RCC 7860 (cell line): ENCODE measurements around the gene GPRIN3.
A peak's percentile ranks its signal among the peaks of the same experiment; 100 is the strongest.

Experiments used
- DNase-seq: peaks from one replicate; pipeline ENCODE4 v3.0.0-alpha.2; 2015; ENCODE audit warnings: low spot score
- FAIRE-seq: peaks from 2 replicates; lab custom pipeline; 2012; peaks lifted over from hg19 to GRCh38; lab: Jason Lieb, UNC

The GPRIN3 gene

DNA sequence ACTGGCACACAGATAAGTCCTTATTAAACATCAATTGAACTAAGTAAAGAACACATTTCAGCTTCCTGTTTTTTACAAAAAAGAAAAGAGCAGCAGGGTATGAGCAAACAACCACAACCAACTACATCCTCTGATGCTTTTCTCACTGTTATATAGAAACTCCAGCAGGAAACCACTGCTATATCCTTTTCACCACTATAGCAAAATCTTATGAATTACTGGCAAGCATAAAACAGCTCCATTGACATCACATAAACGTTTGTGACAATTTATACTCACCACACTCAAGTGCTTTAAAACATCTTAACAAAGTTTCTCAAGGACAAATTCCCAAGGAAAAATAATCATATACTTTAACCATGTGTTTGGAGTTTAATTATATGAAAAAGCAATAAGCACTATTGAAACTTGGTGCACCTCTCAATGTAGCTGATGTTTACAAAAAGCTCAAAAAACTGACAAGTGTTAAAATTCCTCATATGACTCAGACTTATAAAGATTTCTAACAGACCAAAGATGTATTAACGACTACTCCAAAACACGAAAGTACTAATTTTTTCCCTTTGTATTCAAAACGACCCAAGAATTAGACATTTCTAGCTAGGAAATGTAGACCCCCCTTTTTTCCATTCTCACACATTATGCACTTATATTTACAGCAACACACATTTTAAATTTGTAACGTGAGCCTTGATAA lies 12.9 kb downstream of the GPRIN3 start:
- DNase-seq: no peak
- no peak for FAIRE-seq

DNA sequence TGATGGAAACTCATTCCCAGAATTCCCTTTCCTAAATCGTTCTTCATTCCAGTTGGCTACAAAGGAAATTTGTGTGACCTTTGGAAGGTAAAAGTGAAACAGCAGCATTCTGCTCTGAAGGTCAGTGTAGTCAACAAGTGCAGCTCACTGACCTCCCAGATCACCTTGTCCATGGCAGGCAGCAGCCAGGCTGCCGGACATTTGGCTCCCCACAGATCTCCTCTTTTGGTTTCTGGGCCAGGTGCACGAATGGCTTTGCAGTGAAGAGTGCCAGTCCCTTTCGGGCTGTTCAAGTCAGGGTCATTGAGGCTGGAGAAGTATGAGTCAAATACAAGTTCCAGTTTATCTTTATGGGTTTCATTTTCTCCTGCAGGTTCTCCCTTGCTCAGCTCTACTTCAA lies 14.3 kb downstream of the GPRIN3 start:
- FAIRE-seq (no peak), DNase-seq (no peak)

DNA sequence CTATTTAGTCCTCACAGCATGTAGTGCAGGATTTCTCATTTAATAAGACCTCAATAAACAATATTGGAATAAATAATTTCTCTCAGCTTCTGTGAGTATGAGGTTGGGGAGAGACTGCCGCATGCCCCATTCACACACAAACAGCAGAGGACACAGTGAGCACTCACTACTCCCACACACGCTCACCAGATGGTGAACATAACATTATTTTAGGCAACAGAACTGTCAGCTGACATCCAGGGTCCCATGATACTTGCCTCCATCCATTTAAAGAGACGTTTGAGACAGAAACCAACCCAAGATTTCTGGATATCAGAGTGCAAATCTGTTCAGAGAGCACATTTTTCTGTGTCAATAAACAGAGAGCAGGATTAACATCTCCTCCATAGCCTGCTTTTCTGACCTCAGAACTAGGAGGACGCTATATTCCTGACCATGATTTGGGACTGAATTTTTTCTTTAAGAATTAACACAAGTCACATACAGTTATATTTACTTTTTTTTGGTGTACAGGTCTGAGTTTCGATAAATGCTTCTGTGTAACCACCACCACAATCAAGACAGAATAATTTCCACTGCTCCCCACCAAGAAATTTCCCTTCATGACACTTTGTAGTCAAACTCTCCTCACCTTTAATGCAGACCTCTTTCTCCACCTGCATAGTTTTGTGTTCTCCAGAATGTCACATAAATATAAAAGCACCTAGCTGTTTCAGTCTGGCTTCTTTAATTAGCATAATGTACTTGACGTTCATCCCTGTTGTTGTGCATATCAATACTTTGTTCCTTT lies 16.7 kb downstream of the GPRIN3 start:
- FAIRE-seq (no peak), DNase-seq (no peak)

DNA sequence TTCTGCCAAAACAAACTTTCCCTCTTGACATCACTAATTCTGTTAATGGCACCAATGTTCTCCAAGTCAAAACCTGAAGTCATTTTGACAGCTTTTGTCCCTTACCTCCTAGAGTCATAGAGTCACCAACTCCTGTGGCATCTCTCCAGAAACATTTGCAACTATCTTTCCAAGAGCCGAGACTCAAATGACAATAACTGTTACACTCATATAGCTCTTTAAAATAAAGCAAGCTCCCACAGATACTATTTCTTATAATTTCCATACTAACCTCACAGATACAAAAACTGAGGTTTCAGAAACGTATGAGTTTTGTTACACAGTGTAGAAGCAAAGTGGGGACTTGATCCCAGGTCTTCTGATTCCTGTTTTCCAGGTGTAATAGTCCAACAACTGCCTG lies 18.3 kb downstream of the GPRIN3 start:
- FAIRE-seq: no peak

DNA sequence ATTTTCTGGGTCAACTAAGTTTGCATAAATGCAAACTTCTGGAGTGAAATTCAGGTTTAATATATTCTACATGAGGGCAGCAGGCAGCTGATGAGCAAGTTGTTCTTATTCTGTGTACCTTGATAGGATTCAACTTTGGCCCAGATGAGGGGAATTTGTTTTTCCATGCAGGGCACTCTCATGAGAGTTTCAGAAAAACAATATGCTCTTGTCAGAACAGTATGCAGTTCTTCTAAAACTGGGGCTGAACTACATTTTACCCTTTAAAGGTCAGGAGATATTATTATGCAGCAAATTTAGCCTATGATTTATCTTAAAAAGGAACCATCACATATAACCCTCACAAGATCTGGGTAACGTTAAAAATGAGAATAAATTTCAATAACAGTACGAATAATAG lies 19.2 kb downstream of the GPRIN3 start:
- no peak for FAIRE-seq
- DNase-seq: no peak

More for the DNA sequence above, 18.3 kb downstream of the GPRIN3 start:
- DNase-seq: no peak

DNA sequence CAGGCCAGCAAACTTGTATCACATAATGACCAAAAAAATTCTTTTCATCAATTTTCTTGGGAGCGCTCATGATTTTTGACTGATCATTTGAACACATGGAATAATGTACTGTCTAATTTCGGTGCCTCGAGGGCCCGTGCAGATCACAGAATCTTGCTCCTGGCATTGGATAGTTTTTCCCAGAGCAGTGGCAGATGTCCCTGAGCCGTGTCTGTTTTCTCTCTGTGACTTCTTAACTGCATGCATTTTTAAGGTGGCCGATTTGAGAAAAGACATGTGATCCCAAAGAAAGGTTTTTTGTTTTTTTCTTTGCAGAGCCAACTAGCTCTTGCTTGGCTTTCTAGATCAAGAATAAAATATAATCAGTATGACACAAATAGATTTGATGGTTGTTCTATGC lies 19.7 kb downstream of the GPRIN3 start:
- DNase-seq (no peak), FAIRE-seq (no peak)

DNA sequence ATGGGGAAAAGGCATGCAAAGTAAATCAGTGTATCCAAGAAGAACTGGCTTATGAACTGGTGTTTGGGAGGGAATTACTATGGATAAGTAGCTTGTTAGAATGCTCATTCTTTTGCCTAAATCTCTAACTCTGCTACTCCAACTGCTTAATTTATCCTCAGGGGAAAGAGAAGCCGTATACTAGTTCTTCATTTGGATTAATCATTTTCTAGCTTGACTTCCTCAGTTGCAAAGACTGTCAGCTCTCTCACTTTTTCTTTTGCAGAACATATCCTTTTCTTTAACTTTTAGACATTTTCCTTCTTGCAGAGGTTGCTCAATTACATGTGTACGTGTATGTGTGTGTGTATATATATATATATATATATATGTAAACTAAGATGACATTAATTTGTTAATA lies 21.9 kb downstream of the GPRIN3 start:
- DNase-seq: no peak
- FAIRE-seq: no peak

DNA sequence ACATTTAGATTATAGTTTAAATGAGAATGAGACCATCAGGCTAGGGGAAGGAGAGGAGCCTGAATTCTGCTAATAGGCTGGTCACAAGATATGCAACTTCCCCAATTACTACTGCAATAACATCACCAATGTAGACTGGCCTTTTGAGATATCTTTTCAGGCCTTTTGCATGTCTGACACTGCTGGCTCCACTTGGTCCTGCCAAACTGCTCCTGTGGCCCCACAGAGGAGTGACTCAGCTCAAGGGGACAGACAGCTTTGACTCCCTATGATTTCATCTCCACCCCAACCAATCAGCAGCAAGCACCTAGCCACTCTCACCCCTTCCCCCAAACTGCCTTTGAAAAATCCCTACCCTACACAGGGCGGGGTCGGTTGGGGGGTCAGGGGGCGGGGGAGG lies 22.8 kb downstream of the GPRIN3 start:
- peak; percentile 22 for DNase-seq

DNA sequence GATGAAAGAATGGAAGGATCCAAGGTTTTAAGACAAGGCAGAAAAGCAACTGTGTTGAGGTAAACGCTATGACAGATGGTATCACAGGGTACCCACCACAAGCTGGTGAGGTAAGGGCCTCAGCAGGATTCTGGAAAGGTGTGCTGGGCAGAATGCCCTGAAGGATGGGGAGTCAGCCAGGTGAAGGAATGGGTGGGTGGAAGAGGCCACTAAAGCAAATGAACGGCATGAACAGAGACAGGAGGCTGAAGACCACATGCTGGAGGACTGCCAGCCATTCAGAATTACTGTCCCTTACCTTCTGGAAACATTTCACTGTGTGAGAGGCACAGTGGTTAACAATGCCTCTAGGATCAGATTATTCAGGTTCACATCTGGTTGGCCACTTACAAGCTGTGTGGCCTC lies 23.6 kb downstream of the GPRIN3 start:
- FAIRE-seq (no peak), DNase-seq (no peak)

More for the DNA sequence above, 22.8 kb downstream of the GPRIN3 start:
- no peak for FAIRE-seq

DNA sequence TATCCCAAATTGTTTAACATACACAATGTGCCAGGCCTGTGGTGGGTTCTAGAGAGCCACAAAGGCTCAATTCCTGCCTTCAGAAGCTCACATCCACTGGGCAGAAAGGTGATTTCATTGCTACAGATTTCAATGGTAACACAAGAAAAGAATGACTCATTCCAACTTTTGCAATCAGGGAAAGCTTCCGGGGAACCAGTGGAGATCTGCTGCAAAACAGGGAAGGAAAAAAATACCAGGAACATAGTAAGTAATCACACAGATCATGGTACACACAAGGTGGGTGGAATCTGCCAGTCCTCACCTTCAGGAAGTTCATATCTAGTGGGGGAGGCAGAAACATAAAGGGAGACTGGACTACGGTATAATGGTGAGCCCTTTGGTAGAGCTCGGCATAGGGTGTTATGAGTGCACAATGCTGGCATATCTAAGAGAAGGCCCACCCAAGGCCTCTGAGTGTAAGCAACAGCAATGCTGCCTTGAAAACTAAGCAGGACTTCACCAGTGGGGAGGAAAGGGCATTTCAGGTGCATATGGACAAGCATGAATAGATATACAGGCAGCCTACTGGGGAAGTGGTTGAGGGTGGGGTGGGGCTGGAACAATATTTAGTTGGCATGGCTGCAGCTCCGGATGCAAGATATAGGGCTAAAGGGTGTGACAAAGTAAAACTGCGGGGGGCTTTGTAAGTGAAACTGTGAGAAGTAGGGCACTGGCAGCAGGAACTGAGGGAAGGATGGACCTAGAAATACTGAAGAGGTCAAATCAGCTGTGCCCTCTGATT lies 24.2 kb downstream of the GPRIN3 start:
- DNase-seq (peak; percentile 40), FAIRE-seq (peak; percentile 36)

DNA sequence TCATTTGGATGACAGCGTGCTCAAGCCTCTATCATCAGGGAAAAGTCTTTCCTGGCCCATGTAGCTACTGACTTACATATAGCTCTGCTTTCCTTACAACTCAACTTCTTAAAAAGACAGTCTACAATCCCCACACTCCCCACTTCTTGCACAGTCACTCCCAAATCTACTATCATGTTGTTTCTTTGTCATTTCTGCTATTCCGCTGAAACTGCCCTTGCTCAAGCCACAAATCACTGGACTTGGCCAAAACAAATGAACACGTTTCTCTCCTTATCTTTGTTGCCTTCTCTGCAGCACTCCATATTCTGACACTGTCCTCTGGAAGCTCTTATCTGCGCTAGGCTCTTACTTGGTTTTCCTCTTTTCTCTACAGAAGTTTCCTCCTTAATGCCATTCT lies 28.2 kb downstream of the GPRIN3 start:
- FAIRE-seq (no peak), DNase-seq (no peak)

DNA sequence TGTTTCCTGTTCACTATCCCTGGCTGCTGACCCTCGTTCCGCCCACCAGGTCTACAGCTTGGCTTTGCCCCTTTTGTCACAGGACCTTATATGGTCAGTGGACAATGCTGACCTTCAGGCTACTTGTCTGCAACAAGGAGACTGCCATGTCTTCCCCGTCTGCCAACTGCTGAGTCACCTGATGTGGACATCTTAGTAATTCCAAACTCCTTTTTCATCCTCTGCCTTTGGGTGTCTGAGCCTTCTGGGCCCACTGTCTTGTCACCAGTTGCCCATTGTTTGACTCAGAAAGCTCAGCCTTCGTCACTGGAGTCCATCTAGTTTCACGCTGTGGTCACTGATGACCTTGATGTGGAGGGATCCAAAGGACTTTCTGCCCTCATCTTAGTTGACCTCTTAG lies 30.2 kb downstream of the GPRIN3 start:
- no peak for FAIRE-seq
- DNase-seq: no peak

DNA sequence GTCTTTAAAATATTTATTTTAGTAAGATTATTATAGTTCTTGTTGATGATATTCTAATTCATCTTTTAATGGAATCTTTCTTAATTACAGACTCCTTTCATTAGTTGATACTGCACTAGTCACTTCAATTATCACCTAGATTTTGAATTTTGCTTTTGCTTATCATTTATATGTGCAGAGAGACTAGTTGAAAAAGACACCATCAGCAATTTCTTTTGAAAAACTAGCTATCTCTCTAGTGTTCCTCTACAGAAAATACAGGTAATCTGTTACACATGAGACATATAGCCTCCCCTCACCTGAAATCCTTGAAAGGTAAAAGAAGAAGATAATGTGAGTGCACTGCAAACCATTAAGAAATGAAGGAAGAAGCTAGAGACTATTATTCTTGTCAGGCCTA lies 31.3 kb downstream of the GPRIN3 start:
- FAIRE-seq: no peak
- no peak for DNase-seq

DNA sequence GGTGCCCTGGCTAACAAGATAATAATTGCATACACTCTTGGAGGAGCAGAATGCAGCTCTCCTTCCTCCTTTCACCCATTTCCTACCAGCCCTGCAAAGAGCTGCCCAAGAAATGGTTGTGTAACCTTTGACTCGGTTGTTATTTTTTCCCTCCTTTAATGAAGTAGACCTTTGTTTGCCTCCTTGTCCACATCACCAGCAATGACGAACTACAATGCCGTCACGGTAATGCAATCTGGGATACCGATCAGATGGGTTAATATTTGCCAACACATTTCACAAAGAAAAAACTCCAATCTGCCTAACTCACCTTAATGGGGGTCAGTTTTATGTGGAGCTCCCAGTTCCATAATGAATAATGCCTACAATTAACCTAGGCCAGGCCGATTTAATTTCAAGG lies 32.0 kb downstream of the GPRIN3 start:
- no peak for DNase-seq
- no peak for FAIRE-seq

DNA sequence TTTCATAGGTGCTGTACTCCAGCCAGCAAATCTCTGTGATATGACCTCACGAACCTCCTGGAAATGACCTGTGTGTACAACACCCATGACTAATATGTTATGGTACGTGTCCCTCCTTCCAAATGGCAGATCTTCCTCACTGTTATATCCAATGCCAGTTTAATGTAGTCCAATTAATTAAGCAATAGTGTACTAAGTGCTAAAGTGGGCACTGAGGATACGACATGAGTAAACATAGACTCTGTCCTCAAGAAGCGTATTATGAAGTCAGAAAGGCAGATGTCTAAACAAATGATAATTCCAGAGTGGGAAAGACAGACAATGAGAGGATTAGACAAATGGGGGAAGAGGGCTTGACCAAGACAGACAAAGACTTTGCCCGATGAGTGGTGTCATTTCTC lies 33.9 kb downstream of the GPRIN3 start:
- DNase-seq (no peak), FAIRE-seq (no peak)

DNA sequence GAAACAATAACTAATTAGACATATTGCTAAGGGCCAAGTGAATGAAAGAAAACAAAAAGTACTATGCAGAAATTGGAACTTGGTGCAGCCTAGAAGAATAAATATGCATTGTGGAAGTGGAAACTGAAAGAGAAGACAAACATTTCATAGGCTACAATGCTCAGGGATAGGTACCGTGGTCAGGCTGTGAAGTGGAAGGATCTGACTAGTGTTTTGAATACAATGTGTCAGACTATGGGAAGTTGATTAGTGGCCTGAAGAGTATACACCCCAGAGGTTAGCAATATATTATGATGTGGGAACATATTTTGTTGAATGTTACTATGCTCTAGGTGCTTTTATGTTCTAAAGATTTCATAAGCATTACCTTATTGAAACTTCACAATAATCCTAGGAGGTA lies 36.8 kb downstream of the GPRIN3 start:
- DNase-seq (no peak), FAIRE-seq (no peak)

DNA sequence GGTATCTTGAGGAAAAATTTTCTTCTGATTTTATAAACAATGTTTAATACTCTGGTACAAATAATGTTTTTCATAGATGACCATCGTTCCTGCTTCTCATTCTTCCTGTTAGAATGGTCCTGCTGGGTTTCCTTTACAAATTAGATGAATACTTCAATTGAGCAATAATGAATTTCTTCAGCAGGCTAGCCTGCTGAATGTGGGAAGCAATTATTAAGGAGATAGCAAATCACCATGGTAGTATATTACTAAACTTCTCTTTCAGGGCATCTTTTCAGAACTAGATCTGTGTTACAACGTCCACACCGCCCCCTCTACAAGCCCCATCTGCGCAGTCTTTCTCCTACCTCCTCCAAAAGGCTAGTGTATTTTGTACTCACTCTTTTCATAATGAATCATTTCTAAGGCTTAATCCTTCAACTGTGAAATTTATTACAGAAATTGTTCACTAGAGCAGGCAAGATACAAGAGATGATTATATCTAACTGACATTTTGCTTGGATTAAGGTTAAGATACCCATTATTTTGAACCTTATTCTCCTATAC lies 38.4 kb downstream of the GPRIN3 start:
- FAIRE-seq: no peak
- no peak for DNase-seq

DNA sequence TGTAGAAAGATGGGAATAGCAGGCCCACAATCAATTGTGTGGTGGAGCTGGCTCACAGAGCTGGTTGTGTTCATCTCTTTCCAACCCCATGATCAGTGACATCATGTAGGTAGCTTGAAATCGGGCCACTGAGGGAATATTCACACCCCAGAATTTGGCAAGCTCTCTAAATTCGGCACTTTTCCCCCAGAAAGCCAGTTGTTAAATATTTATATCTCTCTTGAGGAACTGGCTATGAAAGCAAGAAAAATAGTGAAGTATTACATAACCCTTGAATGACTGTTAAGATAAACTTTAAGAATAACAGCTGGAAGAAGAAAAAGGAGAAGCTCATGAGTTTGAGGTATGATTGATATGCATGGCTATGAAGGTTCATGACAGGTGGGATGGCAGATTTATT lies 38.9 kb downstream of the GPRIN3 start:
- FAIRE-seq (no peak), DNase-seq (no peak)

DNA sequence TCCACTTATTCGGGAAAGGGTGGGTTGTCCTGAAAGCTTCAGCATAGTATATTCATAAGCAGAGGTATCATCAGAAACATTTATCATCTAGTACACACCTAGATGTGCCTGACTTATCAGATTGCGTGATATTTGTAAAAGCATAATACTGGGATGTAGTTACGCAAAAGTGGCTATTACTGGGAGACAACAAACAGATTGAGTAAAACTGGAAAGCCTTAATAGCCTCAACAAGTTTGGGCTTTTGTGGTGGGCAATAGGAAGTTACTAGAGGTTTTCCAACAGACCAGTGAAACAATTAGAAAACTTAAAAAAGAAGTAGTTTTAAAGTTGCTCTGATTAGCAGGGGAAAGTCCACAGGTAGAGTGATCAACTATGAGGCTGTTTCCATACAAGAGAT lies 39.8 kb downstream of the GPRIN3 start:
- no peak for DNase-seq
- FAIRE-seq: no peak

DNA sequence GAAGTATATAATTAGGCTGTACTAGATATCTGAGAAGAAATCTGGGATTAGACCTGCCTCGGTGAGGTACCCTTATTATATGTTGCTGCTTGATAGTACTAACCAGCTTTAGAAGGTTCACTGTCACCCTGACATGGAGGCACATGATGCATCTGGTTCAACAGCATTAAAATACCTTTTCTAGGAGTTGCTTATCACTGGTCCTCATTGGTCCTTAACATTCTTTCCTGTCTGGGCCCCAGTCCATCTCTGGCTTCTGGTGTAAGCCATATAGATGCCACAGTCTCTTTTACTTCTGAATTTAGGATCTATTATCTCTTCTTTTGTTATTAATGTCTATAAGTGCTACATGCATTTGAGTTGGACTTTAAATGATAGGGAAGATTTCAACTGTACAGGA lies 40.2 kb downstream of the GPRIN3 start:
- no peak for DNase-seq
- no peak for FAIRE-seq

DNA sequence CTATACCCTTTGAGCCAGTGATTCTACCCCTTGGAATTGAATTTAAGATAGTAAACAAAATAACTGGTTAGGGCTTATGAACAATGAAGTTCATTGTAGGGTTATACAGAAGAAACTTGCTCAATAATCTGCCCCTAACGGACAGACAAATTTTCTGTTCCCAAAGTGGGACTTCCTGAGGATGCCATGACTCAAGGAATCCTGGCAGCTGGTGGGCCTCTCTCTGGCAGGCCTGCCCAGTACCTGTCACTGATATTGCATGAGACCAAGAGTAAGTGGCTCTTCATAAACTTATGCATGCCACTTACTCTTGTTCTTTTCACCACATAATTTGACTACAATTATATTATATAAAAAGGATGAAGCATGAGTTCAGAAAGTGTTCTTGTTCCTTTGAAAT lies 41.5 kb downstream of the GPRIN3 start:
- no peak for DNase-seq
- no peak for FAIRE-seq
